NCI-H2029 (cell line): ENCODE results near the gene MKLN1.
"Not testable (repeated sequence)": the region's sequence is repeated elsewhere in the genome, so short reads cannot be mapped to it uniquely, and the experiment has no call there.

Source experiments
- DNase-seq: peaks from one replicate; lab custom pipeline; 2025; lab: John Stamatoyannopoulos, UW

Gene MKLN1

DNA sequence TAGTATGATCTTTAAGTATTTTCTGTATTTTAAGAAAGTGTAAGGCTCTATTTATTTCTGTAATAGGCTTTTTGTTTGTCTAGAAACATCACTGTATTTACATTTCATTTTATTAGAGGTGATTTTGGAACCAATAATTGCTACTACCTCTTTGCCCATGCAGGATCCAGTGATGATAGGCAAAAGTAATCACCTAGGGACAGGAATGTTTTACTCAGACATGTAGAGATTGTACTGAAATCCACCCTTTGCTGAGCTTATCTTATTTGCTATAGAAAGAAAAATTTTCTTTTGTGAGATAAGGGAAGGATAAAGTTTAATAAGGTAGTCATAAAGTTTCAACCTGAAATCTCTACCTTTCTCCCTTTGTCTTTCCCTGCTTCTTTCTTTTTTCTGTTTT lies 73.5 kb downstream of the MKLN1 start:
- DNase-seq: no peak

DNA sequence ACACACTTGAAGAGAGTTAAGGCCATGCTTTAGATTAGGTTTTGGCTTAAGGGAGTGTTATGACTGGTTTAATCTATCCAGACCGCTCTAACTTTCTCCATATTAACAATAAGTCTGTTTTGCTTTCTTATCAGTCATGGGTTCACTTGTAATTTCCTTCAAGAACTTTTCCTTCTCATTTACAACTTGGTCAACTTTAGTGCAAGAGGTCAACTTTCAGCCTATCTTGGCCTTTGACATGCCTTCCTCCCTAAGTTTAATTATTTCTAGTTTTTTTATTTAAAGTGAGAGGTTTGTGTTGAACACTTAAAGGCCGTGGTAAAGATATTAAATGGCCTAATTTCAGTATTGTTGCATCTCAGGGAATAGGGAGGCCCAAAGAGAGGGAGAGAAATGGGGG lies 75.6 kb downstream of the MKLN1 start:
- DNase-seq: no peak

DNA sequence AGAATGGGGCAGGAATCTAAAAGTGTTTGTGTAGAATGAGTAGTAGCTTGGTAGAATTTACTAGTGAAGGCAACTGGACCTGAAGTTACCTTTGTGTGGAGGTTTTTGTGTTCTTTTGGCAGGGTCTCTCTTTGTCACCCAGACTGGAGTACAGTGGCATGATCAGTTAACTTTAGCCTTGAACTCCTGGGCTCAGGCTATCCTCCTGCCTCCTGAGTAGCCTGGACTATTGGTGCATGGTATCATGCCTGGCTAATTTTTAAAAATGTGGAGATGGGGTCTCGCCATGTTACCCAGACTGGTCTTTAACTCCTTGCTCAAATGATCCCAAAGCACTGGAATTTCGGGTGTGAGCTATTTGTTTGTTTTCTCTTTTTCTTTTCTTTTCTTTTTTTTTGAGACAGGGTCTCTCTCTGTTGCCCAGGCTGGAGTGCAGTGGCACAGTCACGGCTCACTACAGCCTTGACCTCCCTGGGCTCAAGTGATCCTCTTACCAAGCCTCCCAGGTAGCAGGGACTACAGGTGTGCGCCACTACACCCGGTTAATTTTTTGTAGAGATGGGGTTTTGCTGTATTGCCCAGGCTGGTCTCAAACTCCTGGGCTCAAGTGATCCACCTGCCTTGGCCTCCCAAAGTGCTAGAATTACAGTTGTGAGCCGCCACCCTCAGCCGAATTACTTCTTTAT lies 76.7 kb downstream of the MKLN1 start:
- DNase-seq: no peak

DNA sequence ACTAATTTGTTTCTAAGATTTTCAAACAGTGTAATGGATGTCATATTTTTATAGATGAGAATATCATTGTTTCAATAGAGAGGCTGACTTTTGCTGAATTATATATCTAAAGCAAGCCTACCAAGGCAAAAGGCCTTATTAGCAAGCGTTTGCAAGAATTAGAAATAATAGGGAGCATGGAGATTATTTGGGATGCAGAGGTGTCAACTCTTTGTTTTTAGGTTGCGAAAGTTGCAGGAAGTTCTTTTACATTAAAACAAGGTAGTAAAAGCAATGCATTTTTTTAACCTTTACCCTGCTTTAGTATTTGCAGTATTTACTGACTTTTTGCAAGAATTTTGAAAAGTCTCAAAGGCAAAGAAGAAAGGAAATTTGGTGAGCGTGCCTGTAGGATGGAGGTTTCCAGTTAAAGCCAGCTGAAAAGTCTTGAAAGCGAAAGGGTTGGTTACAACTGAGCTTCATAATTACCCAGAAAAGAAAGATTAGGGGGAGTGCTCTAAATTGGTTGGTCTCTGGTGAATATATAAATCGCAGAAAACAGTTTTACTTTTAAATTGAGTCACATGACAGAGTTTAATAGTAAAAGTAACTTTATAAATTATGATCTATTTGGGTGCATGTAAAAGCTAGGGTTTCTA lies 81.6 kb downstream of the MKLN1 start:
- DNase-seq: no peak

DNA sequence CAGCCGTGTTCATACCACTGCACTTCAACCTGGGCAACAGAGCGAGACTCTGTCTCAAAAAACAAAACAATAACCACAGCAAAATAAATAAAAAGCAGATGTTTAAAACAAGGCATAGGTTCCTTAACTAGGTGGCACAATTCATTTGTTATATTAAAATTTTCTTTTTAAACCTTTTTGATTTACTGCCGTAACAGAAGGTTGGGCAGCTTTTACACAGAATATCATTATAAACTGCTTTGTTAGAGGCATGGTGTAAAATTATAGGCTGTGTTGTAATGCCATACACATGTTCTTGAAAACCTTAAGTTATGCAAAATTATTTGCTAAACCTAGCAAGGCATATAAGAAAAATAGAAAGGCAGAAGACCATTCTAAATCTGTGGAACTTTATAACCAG lies 84.4 kb downstream of the MKLN1 start:
- no peak for DNase-seq

DNA sequence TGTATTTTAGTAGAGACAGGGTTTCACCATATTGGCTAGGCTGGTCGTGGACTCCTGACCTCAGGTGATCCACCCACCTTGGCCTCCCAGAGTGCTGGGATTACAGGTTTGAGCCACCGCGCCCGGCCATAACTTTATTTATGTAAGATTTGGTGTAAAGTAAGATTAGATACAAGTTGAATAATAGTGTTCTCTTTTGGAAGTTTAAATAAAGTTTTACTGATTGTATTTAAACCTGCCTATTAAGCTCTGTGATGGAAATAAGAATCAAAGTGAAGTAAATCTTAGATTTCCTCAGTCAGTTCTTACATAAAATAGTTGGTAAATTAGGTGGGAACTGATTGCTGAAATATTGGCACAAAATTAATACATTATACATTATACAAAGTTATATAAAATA lies 86.0 kb downstream of the MKLN1 start:
- DNase-seq: no peak

DNA sequence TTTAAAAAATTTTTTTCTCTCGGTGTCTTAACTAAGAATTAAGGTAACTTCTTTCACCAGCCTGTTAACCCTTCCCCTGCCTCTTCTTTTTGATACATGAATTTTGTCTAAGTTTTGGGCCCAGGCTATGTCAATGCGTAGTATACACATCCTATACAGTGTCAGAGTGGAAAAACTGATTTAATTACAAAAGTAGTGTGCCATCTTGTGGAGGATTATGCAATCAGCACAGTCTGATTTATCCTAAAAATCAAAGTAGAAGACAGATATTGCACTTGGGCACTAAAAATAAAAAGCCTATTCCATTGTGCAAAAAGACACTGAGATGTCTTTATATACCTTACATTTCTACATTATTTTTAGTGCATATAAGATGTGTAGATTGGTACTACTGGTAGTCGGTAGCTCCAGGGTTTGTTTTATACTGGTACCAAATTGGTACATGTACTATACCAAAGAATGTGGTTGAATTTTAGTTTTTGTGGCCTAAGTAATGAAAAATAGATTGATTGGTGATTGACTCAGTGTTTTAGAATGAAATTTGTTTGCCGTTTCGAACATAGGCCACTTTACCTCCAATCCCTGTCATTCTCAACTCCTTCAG lies 96.6 kb downstream of the MKLN1 start:
- peak; percentile 12 for DNase-seq

DNA sequence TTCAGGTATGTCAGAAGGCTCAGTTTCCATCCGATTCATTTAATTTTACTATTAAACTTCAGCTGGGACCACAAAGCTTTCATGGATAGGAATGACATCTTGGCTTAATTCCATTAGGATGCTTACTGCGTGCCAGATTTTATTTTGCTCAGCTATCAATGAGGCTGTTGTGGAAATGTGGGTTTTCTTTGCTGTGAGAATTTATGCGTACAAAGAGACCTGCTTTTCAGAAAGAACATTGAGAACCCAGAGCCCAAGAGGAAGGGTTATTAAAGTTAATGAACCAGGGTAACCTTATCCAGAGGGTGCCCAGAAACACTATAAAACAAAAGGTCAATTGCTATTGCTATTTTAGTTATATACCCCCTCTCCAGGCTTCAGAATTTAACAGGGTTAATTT lies 98.3 kb downstream of the MKLN1 start:
- DNase-seq: no peak

DNA sequence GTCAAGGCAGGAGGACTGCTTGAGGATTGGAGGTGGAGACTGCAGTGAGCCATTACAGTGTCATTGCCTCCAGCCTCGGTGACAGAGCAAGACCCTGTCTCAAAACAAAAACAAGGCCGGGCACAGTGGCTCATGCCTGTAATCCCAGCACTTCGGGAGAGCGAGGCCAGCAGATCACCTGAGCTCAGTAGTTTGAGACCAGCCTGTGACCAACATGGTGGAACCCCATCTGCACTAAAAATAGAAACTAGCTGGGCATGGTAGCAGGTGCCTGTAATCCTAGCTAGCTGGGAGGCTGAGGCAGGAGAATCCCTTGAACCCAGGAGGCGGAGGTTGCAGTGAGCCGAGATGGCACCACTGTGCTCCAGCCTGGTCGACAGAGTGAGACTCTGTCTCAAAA lies 103.2 kb downstream of the MKLN1 start:
- DNase-seq: not testable (repeated sequence)

DNA sequence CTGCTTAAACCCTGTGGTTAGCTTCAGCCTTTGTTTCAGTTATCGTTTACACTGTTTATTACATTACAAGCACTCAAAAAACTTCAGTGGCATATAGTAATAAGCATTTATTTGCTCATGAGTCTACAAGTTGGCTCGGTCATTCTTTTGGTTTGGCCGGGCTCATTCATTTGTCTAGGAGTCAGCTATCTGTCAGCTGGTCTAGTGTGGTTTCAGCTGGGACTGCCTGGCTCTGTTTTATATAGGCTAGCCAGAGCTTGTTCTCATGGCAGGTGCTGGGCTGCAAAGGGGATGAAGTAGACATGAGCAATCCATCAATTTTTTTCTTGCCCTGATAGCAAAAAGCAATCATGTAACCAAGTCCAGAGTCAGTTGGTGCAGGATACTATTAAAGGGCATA lies 103.6 kb downstream of the MKLN1 start:
- DNase-seq: peak; percentile 90

DNA sequence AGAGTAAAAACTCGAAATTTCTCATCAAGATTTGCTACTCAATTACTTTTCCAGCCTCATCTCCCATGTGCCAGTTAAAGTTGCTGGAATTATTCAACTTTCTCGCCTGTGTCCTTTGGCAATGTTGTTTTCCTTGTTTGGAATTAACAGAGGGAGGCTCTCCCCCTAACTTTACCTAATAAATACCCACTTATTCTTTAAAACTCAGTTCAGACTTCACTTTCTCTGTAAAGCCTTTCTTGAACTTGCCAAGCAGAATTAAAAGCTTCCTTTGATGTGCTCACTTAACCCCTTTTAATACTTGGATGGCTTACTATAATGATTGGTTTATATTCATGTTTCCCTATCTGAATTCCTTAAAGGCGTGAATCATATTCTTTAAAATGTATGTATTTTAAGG lies 104.1 kb downstream of the MKLN1 start:
- DNase-seq: no peak

DNA sequence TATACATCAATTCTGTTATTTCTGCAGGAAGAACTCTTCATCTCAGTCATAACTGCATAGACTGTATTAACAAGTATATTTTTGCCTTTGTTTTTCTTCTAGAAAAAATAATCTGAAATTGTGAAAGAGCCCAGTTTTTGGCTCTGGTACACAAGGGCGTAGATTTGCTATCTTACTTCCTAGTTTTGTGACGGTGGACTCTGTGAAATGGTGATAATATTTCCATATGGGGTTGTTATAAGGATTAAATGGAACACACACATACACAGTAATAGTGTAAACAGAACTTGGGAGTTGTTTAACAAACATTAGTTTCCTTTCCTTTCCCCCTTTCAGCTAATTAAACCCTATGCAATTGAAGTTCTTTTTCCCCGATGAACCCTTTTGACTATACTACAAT lies 108.7 kb downstream of the MKLN1 start:
- no peak for DNase-seq

DNA sequence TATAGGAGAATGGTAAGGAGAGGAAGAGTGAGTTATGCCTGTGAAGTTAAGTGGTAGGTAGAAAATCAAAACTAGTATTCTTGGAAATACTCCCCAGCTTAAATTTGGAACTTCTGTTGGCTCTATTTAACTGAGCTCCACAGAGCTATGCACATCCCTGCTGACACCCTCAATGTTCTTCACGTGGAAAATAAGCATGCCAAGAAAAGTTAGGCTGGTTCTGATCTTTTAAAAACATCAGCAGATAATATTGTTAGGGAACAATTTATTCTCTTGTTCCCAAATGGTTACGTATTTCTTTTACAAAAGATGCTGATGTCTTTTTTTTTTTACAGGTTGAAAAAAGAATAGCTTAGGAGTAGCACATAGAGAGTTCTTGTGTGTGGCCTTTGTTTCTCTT lies 111.3 kb downstream of the MKLN1 start:
- DNase-seq: no peak

DNA sequence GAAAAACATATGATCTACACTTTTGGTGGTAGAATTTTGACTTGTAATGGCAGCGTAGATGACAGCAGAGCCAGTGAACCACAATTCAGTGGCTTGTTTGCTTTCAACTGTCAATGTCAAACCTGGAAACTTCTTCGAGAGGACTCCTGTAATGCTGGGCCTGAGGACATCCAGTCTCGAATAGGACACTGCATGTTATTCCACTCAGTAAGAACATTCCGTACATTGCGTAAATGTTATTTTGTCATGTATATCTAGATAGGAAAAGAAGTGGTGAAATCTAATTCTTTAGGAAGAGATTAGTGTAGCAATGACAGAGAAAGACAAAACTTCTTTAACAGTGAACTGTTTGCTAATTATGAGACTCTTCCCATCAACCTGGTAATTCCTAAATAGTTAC lies 115.8 kb downstream of the MKLN1 start:
- no peak for DNase-seq

DNA sequence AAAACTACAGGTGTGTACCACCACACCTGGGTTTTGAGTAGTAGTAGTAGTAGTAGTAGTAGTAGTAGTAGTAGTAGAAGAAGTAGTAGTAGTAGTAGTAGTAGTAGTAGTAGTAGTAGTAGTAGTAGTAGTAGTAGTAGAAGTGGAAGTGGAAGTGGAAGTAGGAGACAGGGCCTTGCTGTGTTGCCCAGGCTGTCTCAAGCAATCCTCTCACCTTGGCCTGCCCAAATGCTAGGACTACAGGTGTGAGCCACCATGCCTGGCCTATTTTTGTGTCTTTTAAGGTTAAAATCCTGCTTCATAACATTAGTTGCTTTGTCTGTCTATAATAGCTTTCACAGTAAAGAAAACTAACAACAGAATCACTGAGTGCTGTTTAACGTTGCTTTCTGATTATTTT lies 117.0 kb downstream of the MKLN1 start:
- no peak for DNase-seq

DNA sequence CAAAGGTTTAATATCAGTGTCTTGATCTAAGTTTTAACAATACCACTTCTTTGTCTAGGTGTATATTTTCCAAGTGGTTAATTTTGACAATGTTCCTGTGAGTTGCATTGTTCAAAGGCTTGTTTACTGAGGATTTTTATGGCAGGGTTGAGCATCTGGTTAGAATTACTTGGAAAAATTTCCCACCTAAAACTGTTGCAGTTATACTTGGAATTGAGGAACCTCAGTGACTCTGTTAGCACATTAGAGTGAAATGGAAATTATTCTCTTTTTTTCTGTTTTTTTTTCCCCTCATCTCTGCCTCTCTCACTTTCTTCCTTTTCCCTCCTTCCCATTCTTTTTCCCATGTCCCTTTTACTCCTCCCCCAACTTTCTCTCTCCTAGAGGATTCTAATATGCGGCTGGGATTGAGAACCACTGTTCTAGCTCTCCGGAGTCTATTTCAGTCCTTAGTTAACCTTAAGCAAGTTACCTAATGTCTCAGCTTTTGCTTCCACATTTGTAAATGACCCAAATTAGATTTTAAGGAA lies 121.8 kb downstream of the MKLN1 start:
- no peak for DNase-seq

DNA sequence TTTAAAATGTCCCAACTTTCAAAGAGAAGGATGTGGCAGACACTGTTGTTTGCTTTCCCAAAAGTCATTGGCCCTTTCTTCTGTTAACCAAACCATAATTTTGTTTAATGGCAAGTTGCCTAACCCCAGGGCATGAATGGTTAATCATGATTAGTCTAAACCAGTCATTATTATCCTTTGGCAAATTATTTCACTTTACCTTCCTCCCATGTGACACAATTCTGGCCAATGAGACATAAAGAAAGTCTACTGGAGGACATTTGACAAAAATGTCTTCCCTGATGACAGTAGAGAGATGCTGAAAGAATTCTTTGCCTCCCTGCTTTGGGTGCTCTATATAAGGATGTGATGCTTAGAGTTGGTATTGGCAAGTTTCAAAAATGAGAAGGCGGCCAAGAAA lies 126.8 kb downstream of the MKLN1 start:
- no peak for DNase-seq

DNA sequence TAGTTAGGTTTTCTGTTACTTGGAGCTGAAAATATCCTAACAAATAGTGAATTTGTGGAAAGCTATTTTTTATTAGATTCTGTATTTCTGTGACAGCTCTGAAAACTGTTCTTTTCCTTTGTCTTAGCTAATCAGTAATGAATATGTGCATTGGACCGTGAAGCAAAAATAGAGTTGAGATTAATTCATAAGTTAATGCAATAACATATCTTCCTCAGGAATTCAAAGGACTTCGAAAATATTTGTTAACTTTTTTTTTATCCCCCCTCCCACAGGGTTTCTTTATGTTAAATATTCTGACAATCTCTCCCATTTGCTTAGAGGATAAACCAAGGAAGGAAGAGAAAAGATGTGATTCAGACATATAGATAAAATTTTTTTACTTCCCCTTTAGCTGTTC lies 127.3 kb downstream of the MKLN1 start:
- DNase-seq: no peak

DNA sequence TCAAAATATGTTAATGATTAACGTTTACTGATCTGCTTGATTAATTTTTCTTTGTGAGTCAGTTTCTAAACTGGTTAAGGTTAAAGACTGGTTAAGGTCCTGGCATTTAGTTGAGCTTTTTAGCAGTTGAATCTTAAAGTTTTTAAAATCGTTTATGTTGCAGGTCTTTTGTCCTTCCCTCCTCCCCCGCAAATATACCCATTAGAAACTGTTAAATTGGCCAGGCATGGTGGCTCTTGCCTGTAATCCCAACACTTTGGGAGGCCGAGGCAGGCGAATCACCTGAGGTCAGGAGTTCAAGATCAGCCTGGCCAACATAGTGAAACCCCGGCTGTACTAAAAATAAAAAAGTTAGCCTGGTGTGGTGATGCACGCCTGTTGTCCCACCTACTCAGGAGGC lies 127.9 kb downstream of the MKLN1 start:
- DNase-seq: no peak

DNA sequence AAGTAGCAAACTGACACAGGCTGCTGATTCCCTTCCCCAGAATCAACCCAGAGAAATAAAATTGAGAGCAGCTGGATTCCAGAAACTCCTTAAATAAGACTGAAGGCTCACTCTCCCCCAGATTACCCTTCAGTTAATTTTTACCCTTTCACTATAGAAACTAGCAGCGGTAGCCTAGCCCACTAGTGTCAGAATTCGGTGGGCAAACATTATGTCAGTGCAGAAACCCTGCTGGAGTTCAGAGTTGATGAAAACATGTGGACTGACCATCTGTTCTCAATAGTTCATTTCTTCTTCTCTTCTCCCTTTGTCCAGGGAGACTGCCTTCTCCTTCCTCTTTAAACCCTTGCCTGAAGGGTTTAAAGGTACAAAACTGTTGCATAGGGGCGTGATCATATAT lies 128.7 kb downstream of the MKLN1 start:
- DNase-seq: no peak

DNA sequence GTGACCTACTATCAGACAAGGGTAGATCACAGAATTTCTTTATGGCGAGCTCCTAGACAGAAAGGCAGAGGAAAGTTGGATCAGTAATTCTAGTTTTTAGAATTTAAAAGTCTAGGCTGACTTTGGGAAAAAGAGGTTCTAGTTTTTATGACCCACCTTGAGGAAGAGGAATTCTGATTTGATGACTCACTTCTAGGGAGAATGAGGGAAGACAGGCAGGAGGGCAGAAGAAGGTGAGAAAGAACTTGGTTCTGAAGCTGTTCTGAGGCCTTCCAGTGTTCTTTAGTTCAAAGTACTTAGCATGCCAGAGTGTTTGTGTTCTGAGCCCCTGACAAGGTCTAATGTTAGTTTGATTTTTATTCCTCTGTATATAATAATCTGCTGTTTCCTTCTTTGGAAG lies 131.6 kb downstream of the MKLN1 start:
- no peak for DNase-seq

DNA sequence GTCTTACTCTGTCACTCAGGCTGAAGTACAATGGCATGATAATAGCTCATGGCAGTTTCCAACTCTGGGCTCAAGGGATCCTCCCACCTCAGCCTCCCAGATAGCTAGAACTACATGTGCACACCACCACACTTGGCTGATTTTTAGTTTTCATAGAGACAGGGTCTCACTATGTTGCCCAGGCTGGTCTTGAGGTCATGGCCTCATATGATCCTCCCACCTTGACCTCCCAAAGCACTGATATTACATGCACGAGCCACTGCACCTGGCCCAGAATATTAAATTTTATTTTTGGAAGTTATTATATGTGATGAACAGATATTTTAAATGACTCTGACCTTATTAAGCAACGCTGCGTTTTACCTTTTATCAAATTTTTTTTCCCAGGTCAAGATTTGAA lies 134.4 kb downstream of the MKLN1 start:
- DNase-seq: no peak

DNA sequence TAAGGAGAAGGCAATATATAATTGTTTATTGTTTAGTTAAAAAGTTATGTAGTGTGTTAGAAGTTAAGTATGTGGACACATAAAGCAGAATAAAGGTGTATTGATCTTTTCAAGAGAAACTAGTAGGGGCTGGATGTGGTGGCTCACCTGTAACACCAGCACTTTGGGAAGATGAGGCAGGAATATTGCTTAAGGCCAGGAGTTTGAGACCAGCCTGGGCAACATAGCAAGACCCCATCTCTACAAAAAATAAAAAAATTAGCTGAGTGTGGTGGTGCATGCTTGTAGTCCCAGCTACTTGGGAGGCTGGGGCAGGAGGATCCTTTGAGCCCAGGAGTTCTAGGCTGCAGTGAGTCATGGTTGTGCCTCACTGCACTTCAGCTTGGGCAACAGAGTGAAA lies 135.0 kb downstream of the MKLN1 start:
- not testable (repeated sequence) for DNase-seq
